GM12878 (cell line): ENCODE results near the gene TRAFD1.

Experiments
- CHD2 ChIP-seq: IDR thresholded peaks from 2 replicates; pipeline ENCODE4 v1.6.1; 2011; ENCODE audit warnings: low read depth, low read length, improper control_type of control experiment, borderline replicate concordance
- ETV6 ChIP-seq, 2 experiments: fragments of 450-650 bp in 1 of 2; IDR thresholded peaks in 1 of 2; conservative IDR thresholded peaks in 1 of 2; 2 replicates each; pipeline ENCODE4 v1.6.1; 2014; ENCODE audit warnings: antibody characterized with exemption in 1 of 2, borderline replicate concordance in 1 of 2, low read depth in 1 of 2, mild to moderate bottlenecking in 1 of 2, moderate library complexity in 1 of 2
- MYC ChIP-seq: IDR thresholded peaks from 2 replicates; pipeline ENCODE4 v1.6.1; 2011; ENCODE audit warnings: mild to moderate bottlenecking, low read length, moderate library complexity, inconsistent platforms; ENCODE audit not compliant: insufficient read depth, insufficient replicate concordance, insufficient read length, severe bottlenecking
- POLR2AphosphoS5 ChIP-seq: IDR thresholded peaks from 2 replicates; pipeline ENCODE4 v1.6.1; 2011; ENCODE audit warnings: mild to moderate bottlenecking, low read length, inconsistent platforms
- STAT3 ChIP-seq: IDR thresholded peaks from 2 replicates; pipeline ENCODE4 v1.6.1; 2011; ENCODE audit warnings: low read depth, low read length, improper control_type of control experiment
- SUZ12 ChIP-seq: fragments of 200-600 bp; sonication (generic); IDR thresholded peaks from one replicate; pipeline ENCODE4 v1.6.1; 2018; ENCODE audit warnings: antibody characterized with exemption, mild to moderate bottlenecking; ENCODE audit not compliant: unreplicated experiment
- TAF1 ChIP-seq: IDR thresholded peaks from 2 replicates; pipeline ENCODE4 v1.6.1; 2011; ENCODE audit warnings: mild to moderate bottlenecking, low read depth, low read length, borderline replicate concordance
- TF ChIP-seq, protein P1 (sequence below): fragments of 450-650 bp; IDR thresholded peaks from 2 replicates; pipeline ENCODE4 v1.6.1; 2016; ENCODE audit warnings: mild to moderate bottlenecking, moderate library complexity, borderline replicate concordance
- TF ChIP-seq, protein P2 (sequence below): IDR thresholded peaks from 2 replicates; pipeline ENCODE4 v1.6.1; 2011; ENCODE audit warnings: low read depth, low read length, improper control_type of control experiment, borderline replicate concordance
- TF ChIP-seq, protein P3 (sequence below): IDR thresholded peaks from 2 replicates; pipeline ENCODE4 v1.6.1; 2012; ENCODE audit warnings: low read depth, low read length, improper control_type of control experiment
- TF ChIP-seq, protein P4 (sequence below), 3 experiments: IDR thresholded peaks in 2 of 3; conservative IDR thresholded peaks in 1 of 3; 2 replicates each; pipeline ENCODE4 v1.5.1; 2011; ENCODE audit warnings: low read depth in 3 of 3, low read length in 3 of 3, mild to moderate bottlenecking in 3 of 3, control low read depth in 2 of 3, moderate library complexity in 2 of 3, inconsistent platforms in 1 of 3, mixed read lengths in 1 of 3; ENCODE audit not compliant: control insufficient read depth in 2 of 3, insufficient read depth in 1 of 3; ENCODE audit errors: extremely low read depth in 1 of 3
- TF ChIP-seq, protein P5 (sequence below): IDR thresholded peaks from 2 replicates; pipeline ENCODE4 v1.6.1; 2012; ENCODE audit warnings: mild to moderate bottlenecking, low read depth, low read length

DNA sequence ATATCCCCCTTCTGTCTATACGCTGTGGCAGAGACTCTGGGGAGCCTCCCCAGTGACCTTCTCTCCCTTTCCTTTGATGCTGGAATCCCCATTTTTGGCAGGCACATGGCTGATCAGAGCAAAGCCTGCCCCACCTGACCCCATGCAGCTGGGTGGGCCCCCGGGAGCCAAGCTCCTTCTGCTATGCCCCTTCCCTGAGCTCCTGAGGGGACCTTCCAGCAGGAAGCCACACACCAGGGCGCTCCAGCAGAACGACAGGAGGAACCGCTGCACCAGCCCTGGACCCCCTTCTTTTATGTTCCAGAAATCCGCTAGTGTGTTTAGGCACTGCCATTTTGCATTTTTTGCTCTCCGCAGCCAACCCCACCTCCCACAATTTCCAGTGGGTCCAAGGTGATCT, 44.6 kb downstream of the TRAFD1 start:
- TF ChIP-seq, protein P1, sequence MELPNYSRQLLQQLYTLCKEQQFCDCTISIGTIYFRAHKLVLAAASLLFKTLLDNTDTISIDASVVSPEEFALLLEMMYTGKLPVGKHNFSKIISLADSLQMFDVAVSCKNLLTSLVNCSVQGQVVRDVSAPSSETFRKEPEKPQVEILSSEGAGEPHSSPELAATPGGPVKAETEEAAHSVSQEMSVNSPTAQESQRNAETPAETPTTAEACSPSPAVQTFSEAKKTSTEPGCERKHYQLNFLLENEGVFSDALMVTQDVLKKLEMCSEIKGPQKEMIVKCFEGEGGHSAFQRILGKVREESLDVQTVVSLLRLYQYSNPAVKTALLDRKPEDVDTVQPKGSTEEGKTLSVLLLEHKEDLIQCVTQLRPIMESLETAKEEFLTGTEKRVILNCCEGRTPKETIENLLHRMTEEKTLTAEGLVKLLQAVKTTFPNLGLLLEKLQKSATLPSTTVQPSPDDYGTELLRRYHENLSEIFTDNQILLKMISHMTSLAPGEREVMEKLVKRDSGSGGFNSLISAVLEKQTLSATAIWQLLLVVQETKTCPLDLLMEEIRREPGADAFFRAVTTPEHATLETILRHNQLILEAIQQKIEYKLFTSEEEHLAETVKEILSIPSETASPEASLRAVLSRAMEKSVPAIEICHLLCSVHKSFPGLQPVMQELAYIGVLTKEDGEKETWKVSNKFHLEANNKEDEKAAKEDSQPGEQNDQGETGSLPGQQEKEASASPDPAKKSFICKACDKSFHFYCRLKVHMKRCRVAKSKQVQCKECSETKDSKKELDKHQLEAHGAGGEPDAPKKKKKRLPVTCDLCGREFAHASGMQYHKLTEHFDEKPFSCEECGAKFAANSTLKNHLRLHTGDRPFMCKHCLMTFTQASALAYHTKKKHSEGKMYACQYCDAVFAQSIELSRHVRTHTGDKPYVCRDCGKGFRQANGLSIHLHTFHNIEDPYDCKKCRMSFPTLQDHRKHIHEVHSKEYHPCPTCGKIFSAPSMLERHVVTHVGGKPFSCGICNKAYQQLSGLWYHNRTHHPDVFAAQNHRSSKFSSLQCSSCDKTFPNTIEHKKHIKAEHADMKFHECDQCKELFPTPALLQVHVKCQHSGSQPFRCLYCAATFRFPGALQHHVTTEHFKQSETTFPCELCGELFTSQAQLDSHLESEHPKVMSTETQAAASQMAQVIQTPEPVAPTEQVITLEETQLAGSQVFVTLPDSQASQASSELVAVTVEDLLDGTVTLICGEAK = no peak
- TF ChIP-seq CHD2 = no peak
- TF ChIP-seq, protein P2, sequence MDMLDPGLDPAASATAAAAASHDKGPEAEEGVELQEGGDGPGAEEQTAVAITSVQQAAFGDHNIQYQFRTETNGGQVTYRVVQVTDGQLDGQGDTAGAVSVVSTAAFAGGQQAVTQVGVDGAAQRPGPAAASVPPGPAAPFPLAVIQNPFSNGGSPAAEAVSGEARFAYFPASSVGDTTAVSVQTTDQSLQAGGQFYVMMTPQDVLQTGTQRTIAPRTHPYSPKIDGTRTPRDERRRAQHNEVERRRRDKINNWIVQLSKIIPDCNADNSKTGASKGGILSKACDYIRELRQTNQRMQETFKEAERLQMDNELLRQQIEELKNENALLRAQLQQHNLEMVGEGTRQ = no peak
- no peak for TF ChIP-seq STAT3
- TF ChIP-seq, protein P3, sequence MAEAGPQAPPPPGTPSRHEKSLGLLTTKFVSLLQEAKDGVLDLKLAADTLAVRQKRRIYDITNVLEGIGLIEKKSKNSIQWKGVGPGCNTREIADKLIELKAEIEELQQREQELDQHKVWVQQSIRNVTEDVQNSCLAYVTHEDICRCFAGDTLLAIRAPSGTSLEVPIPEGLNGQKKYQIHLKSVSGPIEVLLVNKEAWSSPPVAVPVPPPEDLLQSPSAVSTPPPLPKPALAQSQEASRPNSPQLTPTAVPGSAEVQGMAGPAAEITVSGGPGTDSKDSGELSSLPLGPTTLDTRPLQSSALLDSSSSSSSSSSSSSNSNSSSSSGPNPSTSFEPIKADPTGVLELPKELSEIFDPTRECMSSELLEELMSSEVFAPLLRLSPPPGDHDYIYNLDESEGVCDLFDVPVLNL = no peak
- TF ChIP-seq ETV6 (conservative IDR thresholded peaks at IDR 0.05 in 1 of 2, IDR thresholded peaks at IDR 0.05 in 1 of 2; ENCODE audit: borderline replicate concordance in 1 of 2, low read depth in 1 of 2) = no peak
- no peak for TF ChIP-seq SUZ12
- no peak for TF ChIP-seq MYC
- TF ChIP-seq TAF1 = no peak
- TF ChIP-seq, protein P4, sequence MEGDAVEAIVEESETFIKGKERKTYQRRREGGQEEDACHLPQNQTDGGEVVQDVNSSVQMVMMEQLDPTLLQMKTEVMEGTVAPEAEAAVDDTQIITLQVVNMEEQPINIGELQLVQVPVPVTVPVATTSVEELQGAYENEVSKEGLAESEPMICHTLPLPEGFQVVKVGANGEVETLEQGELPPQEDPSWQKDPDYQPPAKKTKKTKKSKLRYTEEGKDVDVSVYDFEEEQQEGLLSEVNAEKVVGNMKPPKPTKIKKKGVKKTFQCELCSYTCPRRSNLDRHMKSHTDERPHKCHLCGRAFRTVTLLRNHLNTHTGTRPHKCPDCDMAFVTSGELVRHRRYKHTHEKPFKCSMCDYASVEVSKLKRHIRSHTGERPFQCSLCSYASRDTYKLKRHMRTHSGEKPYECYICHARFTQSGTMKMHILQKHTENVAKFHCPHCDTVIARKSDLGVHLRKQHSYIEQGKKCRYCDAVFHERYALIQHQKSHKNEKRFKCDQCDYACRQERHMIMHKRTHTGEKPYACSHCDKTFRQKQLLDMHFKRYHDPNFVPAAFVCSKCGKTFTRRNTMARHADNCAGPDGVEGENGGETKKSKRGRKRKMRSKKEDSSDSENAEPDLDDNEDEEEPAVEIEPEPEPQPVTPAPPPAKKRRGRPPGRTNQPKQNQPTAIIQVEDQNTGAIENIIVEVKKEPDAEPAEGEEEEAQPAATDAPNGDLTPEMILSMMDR (IDR thresholded peaks at IDR 0.05 in 2 of 3, conservative IDR thresholded peaks at IDR 0.05 in 1 of 3; ENCODE audit: control insufficient read depth in 2 of 3, extremely low read depth in 1 of 3, insufficient read depth in 1 of 3, low read depth in 3 of 3, low read length in 3 of 3) = no peak
- TF ChIP-seq, protein P5, sequence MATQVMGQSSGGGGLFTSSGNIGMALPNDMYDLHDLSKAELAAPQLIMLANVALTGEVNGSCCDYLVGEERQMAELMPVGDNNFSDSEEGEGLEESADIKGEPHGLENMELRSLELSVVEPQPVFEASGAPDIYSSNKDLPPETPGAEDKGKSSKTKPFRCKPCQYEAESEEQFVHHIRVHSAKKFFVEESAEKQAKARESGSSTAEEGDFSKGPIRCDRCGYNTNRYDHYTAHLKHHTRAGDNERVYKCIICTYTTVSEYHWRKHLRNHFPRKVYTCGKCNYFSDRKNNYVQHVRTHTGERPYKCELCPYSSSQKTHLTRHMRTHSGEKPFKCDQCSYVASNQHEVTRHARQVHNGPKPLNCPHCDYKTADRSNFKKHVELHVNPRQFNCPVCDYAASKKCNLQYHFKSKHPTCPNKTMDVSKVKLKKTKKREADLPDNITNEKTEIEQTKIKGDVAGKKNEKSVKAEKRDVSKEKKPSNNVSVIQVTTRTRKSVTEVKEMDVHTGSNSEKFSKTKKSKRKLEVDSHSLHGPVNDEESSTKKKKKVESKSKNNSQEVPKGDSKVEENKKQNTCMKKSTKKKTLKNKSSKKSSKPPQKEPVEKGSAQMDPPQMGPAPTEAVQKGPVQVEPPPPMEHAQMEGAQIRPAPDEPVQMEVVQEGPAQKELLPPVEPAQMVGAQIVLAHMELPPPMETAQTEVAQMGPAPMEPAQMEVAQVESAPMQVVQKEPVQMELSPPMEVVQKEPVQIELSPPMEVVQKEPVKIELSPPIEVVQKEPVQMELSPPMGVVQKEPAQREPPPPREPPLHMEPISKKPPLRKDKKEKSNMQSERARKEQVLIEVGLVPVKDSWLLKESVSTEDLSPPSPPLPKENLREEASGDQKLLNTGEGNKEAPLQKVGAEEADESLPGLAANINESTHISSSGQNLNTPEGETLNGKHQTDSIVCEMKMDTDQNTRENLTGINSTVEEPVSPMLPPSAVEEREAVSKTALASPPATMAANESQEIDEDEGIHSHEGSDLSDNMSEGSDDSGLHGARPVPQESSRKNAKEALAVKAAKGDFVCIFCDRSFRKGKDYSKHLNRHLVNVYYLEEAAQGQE = no peak
- no peak for TF ChIP-seq POLR2AphosphoS5
